HG02571 (cell line): ENCODE results near the gene SCN4A.

Experiments used
- ATAC-seq: cut with Tn5 transposase; IDR thresholded peaks from one replicate; pipeline ENCODE4 v1.9.1; 2021; ENCODE audit warnings: mild to moderate bottlenecking, moderate library complexity; ENCODE audit not compliant: unreplicated experiment

Gene SCN4A

DNA sequence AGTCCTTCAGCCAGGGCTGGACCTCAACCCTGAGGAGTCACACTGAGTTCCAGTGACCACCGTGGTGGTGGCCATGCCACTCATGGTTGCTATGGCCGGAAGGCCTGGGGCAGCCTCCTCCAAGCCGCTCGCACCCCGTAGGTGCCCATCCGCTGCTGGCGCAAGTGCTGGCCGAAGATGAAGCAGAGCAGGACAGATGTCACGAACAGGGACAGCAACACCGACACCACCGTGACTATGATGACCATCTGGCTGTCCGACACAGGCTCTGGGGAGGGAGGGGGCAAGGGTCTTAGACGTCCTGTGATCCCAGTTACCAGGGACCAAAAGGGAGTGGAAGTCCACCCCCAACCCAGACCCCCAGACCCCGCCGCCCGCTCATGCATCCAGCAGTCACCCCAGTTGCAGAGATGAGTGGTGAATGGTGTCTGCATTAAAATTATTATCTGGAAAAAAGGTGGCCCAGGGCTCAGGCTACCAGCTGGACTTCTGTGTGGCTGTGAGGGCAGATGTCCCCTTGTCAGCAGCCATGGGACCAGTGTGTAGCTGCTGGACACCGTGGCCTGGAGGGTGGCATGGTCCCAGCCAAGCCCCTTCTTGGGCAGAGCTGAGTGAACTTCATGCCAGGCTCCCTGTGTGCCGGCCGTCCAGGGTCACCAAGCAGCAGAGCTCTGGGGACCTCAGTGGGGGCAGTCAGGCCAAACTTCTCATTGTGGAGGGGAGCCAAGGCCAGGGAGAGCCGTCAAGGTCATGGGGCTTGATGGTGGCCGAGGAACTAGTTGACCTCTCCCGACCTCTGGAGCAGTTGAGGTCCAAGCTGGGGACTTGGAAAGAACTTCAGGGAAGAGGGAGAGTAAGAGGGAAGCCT, 30.2 kb upstream of the SCN4A start:
- no peak for ATAC-seq

DNA sequence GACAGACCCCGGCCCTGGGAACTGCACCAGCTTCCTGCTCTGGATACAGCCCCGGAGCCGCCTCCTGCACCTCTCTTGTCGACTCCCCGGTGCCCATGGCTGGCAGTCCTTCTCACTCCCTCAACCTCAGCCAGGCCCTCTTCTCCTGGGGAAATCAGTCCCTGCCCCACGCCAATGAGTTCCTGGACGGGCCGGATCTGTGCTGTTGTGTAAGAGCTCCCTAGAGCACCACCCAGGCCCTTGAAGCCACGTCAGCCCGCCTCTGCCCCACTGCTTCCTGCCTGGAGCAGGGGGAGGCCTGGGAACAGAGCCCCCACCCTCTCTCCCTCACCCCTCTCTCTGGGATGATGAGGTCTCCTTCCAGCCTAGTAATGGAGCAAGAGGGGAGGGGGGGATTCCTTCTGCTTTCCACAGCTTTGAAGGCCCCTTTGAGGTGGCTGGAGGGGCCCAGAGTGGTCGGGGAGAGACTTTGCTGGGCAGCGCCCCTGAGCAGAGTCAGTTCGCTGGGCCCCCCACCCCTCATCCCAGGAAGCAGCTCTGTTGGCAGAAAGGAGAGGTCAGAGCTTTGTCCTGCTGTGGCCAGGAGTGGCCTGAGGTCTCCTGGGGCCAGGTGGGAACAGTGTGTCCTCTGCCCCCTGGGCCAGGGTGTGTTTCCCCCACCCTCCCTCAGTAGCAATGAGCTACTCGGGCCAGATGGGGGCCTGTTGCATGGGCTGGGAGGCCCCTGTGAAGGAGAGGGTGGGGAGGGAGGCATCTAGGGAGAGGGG, 29.2 kb upstream of the SCN4A start:
- ATAC-seq = no peak

DNA sequence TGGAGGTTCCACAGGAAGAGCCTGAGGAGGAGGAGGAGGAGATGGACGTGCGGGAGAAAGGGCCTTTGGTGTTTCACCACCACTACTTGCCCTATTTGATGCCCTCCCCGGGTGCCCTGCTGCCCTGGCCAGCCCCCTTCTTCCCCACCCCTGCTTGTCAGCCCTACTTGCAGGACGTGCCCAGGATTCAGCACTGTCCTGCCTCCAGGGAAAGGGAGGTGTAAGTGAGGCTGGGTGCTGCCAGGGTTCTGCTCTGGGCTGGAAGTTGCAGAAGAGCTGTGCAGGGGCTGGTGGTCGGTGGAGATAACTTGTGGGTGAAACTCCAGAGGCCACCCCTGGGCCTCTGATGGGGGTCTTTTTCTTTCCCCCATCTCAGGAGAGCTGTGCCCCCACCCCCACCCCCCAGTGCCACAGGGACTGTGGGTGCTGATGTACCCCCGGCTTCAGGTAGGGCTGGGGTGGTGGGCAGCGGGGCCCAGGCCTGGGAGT, 28.4 kb upstream of the SCN4A start:
- no peak for ATAC-seq

DNA sequence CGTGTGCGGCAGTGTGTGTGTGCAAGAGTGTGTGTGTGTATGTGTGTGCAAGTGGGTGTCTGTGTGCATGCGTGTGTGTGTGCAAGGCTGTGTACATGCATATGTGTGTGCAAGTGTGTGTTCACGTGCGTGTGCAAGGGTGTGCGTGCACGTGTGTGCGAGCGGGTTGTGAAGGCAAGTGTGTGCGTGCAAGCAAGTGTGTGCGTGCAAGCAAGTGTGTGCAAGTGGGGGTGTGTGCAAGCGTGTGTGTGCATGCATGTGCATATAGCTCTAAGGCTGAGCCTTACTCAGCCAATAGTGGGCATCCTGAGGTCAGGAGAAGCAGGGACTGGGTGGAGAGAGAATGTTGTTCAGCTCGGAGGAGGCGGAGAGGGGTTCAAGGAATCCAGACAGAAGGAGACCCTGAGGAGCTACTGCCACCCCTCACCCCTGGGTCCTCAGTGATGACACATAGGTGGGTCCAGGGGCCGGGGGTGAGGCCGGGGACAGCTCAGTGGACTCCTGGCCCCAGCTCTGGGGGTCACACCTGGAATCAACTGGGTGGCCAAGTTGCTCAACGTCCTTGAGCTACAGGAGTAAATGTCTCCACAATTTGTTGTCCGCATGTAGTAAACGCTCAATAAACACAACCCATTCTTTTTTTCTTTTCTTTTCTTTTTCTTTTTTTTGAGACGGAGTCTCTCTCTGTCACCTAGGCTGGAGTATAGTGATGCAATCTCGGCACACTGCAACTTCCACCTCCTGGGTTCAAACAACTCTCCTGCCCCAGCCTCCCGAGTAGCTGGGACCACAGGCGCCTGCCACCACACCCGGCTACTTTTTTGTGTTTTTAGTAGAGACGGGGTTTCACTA, 27.2 kb upstream of the SCN4A start:
- no peak for ATAC-seq

DNA sequence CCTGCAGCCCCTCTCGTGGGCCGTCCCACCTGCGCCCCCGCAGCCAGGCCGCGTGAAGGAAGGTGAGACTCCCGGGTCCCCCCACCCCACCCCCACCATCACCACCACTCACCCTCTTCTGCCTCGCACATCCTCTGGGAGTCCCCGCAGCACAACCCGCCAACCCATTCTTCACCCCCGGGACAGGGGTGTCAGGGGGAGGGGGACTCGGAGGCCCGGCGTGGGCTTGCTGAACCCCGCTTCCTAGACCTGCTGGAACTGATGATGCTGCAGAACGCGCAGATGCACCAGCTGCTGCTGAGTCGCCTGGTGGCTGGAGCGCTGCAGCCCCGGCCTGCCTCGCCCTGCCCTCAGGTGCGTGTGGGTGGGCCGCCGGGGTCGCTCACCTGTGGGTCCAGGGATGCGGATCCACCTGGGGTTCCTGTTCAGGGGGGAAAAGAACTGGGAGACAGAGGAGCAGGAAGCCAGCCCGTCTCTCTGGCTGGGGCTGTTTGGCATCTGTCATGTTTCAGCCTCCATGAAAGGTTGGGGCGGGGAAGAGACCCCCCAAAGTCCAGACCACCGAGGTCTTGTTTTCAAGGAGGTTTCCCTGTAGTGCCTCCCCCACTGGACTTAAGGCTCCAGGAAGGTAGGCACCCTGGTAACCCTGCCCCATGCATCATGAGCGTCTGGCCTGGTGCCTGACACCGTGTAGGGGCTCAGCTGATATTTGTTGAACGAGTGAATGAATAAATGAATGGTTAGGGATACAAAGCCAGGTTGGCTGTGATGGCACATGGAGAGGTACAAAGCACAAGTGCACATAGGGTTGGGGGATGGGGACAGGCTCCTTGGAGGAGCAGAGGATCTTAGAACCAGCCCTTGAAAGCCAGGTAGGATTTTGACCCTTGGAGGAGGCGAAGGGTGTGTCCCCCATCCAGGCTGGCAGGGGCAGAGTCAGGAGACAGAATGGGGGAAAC, 26.3 kb upstream of the SCN4A start:
- ATAC-seq = no peak

DNA sequence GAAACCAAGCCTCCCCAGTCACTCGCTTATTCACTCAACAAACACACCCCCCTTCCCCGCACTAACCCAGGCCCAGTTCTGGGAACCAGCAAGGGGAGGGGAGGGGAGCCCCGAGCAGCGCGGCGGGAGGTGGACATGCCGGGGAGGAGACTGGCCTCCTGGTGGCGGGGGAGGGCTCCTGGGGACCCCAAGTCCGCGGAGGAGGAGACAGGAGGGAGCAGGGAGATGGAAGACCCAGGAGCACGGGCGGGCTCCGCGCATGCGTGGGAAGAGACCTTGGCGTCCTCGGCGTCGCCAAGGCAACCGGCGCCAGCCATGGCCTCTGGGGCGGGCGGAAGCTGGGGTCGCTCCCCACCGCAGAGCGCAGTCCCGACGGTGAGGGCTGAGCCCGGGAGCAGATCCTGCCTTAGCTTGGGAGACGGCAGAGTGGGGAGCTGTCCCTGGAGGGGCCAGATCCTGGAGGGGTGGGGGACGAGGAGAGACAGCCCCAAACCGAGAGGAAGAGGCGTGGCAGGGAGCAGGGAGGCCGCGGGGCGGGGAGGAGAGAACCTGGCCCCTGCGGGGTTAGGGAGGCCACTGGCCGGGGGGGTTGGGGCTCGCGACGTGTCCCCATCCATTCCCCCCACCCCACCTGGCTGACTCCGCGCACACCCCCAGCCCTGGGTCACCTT, 25.5 kb upstream of the SCN4A start, which contains the start of gene PRR29:
PRR29 (plus strand) TSS at position 302 of the 671 bp plus-strand sequence; CDS start at position 316, 14 bp downstream.
- ATAC-seq = no peak

DNA sequence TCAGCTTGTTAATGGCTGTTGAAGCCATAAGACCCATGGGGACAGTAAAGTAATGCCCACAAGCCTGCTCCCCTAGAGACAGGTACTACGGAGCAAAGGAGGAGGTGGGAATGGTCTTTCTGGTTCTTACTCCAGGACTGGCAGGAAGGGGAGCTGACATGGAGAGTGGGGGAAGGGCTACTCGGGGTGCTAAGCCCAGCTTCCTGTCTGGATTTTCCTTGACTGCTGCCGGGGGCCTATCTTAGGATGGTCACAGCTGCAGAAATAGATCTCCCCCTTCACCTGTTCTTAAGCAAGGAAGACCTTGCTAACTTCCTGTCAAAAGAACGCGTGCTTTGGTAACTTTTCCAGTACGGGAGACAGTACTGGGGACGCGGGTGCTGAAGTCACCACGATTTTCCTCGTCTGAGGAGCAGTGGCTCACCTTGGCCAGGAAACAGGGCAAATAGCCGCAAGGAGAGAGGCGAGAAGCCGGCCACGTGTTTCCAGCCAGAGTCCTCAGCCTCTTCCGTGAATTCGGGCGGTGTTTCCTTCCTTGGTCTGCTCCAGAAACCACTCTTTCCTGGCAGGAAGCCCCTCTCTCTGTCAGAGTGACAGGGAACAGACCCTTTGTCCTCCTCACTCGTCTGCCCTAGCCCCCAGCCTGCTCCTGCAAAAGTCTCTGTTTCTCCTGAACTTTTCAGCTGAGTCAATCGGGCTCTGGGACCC, 24.8 kb upstream of the SCN4A start:
- no peak for ATAC-seq

DNA sequence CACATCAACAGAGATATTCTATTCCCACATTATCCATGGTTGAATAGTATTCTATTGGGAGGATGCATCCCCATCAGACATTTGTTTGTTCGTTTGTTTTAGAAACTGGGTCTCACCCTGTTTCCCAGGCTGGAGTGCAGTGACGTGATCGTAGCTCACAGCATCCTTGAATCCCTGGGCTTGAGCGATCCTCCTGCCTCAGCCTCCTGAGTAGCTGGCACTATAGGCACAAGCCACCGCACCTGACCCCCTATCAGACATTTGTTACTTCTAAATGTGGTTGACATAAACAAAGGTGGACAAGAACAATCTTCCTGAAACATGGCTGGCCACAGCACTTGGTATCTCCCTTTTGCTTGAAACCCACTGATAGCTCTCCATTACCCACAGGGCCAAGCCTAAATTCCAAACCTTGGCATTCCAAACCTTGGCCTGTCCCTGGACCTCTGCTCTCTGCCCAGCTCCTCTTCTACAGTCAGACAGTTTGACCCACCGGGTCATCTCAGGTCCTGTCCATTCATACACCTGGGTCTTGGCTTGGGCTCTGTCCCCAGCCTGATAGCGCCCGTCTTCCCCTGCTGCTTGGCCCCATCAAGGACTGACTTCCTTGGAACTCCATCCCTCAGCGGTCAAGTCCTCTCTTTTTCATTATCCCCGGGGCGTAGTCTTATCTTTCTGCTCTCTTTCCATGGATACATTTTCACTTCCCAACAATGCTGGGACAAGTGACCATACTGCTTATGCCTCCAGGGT, 23.9 kb upstream of the SCN4A start:
- no peak for ATAC-seq

DNA sequence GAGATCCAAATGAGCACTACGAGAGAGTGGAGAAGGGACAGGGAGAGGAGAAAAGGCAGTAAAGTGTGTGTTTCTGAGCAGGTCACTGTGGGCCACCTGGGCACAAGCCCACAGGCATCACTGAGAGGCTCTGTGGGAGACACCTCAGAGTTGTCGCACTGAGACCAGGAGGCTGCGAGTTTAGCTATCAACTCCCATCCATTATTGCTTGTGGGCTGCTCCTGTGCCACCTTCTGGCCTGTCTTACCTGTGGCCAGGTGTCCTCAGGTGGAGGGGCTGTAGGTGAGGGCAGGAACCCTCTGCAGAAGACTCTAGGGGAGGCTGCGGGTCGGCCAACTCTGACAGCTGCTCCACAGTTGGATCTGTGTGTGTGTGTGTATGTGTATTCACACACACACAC, 22.9 kb upstream of the SCN4A start:
- ATAC-seq = no peak

DNA sequence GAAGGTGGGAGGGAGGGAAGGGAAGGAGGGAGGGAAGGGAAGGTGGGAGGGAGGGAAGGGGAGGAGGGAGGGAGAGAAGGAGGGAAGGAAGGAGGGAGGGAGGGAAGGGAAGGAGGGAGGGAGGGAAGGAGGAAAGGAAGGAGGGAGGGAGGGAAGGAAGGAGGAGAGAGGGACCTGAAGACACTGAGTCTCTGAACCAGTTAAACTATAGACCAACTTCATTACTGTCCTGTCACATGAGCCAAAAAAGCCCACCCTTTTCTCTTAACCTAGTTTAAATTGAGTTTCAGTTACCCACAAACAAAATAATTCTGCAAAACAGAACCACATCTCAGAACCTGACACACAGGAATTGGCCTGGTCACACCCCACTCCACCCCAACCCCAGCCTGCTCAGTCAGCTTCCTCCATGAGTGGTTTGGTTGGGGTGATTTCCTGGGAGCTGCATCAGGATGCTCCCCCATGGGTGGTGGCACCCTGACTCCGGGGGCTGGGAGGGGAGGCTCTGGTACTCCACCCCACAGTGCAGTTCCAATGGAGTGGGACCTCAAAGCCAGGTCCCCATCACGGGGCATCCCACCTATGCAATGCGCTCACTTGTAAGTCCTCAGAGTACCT, 20.8 kb upstream of the SCN4A start:
- ATAC-seq = no peak

DNA sequence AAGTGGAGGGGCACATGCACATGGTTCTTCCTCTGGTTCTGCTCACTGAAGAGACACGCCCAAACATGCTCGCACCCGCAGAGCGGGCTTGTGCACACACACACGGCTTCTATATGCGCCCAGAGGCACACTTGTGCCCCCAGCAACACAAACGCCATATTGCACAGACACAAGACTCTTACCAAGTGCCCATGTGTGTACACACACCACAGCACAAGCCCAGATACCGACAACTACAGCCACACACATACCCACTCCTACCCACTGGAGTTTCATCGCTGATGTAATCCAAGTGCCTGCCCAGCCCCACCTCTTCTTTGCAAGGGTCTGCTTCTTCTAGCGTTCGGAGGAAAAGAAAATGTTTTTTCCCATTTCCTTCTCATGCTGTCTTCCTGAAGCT, 18.9 kb upstream of the SCN4A start:
- no peak for ATAC-seq

DNA sequence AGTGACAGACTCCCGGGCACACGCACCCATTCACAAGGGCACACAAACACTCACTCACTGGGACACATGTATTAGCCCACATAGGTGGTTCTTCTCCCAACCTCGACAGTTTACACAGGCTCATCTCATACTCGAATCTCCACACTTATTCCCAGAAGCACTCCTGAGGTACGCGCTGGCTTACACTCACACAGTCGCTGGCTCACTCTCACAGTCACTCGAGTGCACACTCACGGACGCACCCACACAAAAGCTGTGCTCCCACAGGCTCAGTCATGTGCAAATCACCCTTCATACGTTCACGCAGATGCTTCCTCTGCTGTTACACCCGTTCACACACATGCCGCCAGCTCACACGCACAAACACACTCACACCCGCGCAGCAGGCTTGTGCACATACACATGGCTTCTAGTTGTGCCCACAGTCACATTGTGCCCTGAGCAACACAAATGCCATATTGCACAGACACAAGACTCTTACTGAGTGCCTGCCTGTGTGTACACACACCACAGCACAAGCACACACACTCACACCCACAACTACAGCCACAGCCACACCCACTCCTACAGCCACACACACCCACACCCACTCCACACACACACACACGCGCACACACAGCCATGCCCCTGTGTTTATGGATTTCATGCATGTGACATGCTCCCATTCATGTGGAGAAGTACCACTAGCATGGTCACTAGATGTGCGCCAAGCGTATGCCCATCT, 17.1 kb upstream of the SCN4A start:
- ATAC-seq = no peak

DNA sequence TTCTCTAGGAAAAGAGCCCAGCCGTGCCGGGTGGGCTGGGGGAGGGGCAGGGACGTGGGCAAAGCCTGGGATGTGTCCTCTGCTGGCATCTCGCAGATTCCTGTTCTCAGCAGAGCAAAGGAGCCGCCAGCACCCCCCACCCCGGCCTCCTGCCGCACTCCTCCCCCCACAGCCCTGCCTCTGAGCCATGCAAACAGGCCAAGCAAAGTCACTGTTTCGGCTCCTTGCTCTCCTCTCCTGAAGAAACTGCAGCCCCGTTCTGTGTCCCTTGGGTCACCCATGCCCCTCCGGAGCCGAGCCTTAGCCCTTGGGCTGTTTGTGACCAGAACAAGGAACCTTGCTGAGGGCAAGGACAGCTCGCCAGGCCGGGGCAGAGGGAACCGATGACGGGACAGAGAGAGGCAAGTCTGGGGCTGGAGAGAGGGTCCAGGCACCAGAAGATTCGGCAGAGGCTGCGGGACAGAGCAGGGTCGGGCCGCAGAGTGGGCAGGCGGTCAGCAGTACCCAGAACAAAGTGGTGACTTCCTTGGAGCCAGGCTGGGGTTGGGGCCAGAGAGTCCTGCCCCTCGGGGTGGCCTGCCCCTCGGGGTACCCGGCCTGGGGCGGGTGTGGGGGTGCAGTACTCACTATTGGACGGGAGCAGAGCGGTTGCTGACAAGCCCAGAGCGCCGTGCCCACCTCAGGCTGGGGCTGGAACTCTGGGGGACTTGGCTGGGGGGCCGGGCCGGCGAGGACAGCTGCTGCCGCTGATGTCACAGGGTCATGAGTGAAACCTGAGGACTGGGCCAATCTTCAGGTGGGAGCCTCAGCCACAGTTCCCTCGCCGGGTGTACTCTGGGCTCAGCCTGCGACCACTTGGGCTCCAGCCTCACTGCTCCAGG, 16.3 kb upstream of the SCN4A start:
- ATAC-seq = no peak

DNA sequence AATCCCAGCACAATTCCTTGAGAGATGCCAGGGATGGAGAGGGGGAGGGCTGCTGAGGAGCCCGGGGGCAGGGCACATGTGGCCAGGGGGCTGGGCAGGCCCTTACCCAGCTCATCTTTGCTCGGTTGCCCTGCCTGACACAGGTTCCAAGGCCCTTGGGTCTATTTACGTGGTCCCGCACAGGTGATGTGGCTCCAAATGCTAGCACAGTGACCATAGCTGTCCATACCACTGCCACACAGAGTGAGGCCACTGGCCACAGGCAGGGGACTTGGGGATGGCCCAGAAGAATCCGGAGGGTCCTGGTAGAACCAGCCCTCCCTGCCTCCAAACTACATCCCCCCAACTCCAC, 15.4 kb upstream of the SCN4A start:
- no peak for ATAC-seq

DNA sequence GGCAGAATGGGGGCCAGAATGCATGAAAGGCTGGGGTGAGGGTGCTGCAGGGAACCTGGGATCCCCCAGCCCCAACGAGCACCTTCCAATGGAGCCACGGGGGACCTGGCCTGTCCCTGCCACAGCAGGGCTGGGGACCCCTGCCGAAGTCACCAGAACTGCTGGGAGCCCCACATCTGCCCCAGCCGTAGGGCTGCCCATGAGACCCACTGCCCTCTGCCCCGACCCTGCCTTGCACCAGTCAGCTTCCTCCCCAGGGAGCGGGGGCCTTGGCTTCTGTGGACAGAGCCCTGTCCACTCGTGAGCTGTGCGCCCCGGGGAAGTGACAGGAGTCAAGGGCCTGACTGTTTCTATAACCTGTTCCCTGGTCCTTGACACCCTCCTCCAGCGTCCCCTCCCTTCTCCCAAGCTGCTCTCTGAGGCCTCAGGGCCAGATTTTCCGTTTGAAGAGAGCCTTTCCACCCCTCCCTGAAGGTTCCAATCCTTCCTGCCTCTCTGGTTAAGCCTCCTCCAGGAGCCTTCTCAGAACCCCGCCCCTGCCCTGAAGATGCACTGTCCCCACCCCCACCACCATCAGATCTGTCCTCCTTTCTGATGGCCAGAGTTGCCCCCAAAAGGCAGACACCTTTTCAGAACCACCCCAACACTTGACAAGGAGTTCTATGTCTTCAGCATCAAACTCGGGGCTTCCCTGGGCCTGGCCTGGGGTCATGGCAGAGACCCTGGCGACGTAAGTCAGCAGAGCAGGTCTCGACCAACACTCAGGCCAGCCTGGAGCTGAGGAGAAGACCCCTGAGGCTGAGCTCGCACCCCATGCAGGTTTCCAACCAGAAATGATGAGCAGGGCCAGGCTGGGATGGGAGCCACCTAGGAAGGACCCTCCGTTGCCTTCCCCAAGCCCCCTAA, 14.8 kb upstream of the SCN4A start:
- ATAC-seq = no peak
